Thyroid gland (tissue), 4 donors: Measurements from ENCODE around the gene GLCCI1.

ENCODE experiments used
- CTCF ChIP-seq, 6 experiments: fragments of 200-600 bp in 3 of 6; fragments of 450-650 bp in 3 of 6; sonication (generic) in 3 of 6; IDR thresholded peaks; one replicate each; pipeline ENCODE4 v1.5.1; 2016 to 2019; ENCODE audit warnings: antibody characterized with exemption in 6 of 6, mild to moderate bottlenecking in 2 of 6, inconsistent platforms in 1 of 6, moderate library complexity in 1 of 6
- POLR2A ChIP-seq, 2 donors: fragments of 450-650 bp; IDR thresholded peaks; one replicate each; pipeline ENCODE4 v1.6.1; 2017; ENCODE audit warnings: antibody characterized with exemption in 2 of 2, mild to moderate bottlenecking in 2 of 2, moderate library complexity in 1 of 2

- no peak for TF ChIP-seq POLR2A (IDR thresholded peaks at IDR 0.05)
- no peak for TF ChIP-seq CTCF (IDR thresholded peaks at IDR 0.05)
Observed at GRCh38 chr7:8129318-8129659, 160.7 kb downstream of the GLCCI1 start.
